GM23338 (cell line): Measurements from ENCODE around the gene MAGI3.

ENCODE experiments used
- CREB1 ChIP-seq: fragments of 250-450 bp; sonication (Bioruptor Pico); IDR thresholded peaks from 2 replicates; pipeline ENCODE4 v1.5.0; 2020; ENCODE audit warnings: low read depth, mild to moderate bottlenecking, moderate library complexity
- EZH2 ChIP-seq: fragments of 200-600 bp; sonication (generic); IDR thresholded peaks from one replicate; pipeline ENCODE4 v1.8.0; 2017; ENCODE audit warnings: antibody characterized with exemption, mild to moderate bottlenecking, low read depth; ENCODE audit not compliant: unreplicated experiment
- EZH2phosphoT487 ChIP-seq: fragments of 200-600 bp; sonication (generic); IDR thresholded peaks from one replicate; pipeline ENCODE4 v1.8.1; 2018; ENCODE audit warnings: antibody characterized with exemption; ENCODE audit not compliant: unreplicated experiment
- JUNB ChIP-seq: IDR thresholded peaks from one replicate; pipeline ENCODE4 v1.6.1; 2016; ENCODE audit warnings: antibody characterized with exemption; ENCODE audit not compliant: unreplicated experiment
- POLR2AphosphoS5 ChIP-seq: IDR thresholded peaks from 2 replicates; pipeline ENCODE4 v1.6.1; 2016; ENCODE audit warnings: antibody characterized with exemption, low read depth
- STAT1 ChIP-seq: IDR thresholded peaks from one replicate; pipeline ENCODE4 v1.6.1; 2016; ENCODE audit warnings: antibody characterized with exemption; ENCODE audit not compliant: unreplicated experiment
- ZNF114 ChIP-seq: fragments of 250-450 bp; sonication (Bioruptor Pico); IDR thresholded peaks from 2 replicates; pipeline ENCODE4 v1.5.0; 2020; ENCODE audit warnings: mild to moderate bottlenecking, moderate library complexity
- ZNF331 ChIP-seq: fragments of 250-450 bp; sonication (Bioruptor Pico); IDR thresholded peaks from 2 replicates; pipeline ENCODE4 v1.5.0; 2020; ENCODE audit warnings: low read depth, mild to moderate bottlenecking, moderate library complexity
- TF ChIP-seq, protein P1 (sequence below), 2 experiments: fragments of 200-600 bp in 1 of 2; sonication (generic) in 1 of 2; conservative IDR thresholded peaks; 2 replicates each; pipeline versions ENCODE4 v1.5.1 to v1.6.1; 2016 to 2017; ENCODE audit warnings: antibody characterized with exemption in 2 of 2, low read depth in 2 of 2, mild to moderate bottlenecking in 2 of 2, moderate library complexity in 1 of 2
- TF ChIP-seq, protein P2 (sequence below): IDR thresholded peaks from one replicate; pipeline ENCODE4 v1.6.1; 2018; ENCODE audit warnings: antibody characterized with exemption; ENCODE audit not compliant: unreplicated experiment
- TF ChIP-seq, protein P3 (sequence below): IDR thresholded peaks from 2 replicates; pipeline ENCODE4 v1.6.1; 2016; ENCODE audit warnings: antibody characterized with exemption

DNA sequence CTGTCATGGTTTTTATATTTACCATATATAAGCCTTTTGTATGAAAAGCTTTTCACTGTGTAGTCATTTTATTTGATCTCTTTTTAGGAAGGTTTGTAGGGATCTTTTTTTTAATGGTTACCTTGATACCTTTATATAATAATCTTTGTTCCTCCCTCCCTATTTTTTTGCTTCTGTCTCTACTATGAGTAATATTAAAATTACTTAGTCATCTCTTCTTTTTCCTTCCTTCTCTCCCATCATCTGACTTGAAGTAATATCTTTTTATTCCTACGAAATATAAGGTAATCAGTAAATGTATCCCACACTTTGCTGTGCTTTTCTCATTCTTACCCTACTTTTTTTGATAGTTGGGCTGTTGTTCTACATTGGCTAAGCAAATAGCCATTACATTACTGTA lies 161.4 kb downstream of the MAGI3 start:
- TF ChIP-seq, protein P1, sequence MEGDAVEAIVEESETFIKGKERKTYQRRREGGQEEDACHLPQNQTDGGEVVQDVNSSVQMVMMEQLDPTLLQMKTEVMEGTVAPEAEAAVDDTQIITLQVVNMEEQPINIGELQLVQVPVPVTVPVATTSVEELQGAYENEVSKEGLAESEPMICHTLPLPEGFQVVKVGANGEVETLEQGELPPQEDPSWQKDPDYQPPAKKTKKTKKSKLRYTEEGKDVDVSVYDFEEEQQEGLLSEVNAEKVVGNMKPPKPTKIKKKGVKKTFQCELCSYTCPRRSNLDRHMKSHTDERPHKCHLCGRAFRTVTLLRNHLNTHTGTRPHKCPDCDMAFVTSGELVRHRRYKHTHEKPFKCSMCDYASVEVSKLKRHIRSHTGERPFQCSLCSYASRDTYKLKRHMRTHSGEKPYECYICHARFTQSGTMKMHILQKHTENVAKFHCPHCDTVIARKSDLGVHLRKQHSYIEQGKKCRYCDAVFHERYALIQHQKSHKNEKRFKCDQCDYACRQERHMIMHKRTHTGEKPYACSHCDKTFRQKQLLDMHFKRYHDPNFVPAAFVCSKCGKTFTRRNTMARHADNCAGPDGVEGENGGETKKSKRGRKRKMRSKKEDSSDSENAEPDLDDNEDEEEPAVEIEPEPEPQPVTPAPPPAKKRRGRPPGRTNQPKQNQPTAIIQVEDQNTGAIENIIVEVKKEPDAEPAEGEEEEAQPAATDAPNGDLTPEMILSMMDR (conservative IDR thresholded peaks at IDR 0.05; ENCODE audit: low read depth in 2 of 2) = no peak
- TF ChIP-seq POLR2AphosphoS5 (no peak), EZH2phosphoT487 (no peak), ZNF114 (CRISPR knock-in tag) (no peak), ZNF331 (CRISPR knock-in tag) (no peak), CREB1 (CRISPR knock-in tag) (no peak), EZH2 (no peak), STAT1 (no peak), JUNB (no peak)
- TF ChIP-seq, protein P2, sequence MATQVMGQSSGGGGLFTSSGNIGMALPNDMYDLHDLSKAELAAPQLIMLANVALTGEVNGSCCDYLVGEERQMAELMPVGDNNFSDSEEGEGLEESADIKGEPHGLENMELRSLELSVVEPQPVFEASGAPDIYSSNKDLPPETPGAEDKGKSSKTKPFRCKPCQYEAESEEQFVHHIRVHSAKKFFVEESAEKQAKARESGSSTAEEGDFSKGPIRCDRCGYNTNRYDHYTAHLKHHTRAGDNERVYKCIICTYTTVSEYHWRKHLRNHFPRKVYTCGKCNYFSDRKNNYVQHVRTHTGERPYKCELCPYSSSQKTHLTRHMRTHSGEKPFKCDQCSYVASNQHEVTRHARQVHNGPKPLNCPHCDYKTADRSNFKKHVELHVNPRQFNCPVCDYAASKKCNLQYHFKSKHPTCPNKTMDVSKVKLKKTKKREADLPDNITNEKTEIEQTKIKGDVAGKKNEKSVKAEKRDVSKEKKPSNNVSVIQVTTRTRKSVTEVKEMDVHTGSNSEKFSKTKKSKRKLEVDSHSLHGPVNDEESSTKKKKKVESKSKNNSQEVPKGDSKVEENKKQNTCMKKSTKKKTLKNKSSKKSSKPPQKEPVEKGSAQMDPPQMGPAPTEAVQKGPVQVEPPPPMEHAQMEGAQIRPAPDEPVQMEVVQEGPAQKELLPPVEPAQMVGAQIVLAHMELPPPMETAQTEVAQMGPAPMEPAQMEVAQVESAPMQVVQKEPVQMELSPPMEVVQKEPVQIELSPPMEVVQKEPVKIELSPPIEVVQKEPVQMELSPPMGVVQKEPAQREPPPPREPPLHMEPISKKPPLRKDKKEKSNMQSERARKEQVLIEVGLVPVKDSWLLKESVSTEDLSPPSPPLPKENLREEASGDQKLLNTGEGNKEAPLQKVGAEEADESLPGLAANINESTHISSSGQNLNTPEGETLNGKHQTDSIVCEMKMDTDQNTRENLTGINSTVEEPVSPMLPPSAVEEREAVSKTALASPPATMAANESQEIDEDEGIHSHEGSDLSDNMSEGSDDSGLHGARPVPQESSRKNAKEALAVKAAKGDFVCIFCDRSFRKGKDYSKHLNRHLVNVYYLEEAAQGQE = no peak
- TF ChIP-seq, protein P3, sequence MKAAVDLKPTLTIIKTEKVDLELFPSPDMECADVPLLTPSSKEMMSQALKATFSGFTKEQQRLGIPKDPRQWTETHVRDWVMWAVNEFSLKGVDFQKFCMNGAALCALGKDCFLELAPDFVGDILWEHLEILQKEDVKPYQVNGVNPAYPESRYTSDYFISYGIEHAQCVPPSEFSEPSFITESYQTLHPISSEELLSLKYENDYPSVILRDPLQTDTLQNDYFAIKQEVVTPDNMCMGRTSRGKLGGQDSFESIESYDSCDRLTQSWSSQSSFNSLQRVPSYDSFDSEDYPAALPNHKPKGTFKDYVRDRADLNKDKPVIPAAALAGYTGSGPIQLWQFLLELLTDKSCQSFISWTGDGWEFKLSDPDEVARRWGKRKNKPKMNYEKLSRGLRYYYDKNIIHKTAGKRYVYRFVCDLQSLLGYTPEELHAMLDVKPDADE = no peak
